ENCODE data around the gene CRYZL1.

Gene CRYZL1

DNA sequence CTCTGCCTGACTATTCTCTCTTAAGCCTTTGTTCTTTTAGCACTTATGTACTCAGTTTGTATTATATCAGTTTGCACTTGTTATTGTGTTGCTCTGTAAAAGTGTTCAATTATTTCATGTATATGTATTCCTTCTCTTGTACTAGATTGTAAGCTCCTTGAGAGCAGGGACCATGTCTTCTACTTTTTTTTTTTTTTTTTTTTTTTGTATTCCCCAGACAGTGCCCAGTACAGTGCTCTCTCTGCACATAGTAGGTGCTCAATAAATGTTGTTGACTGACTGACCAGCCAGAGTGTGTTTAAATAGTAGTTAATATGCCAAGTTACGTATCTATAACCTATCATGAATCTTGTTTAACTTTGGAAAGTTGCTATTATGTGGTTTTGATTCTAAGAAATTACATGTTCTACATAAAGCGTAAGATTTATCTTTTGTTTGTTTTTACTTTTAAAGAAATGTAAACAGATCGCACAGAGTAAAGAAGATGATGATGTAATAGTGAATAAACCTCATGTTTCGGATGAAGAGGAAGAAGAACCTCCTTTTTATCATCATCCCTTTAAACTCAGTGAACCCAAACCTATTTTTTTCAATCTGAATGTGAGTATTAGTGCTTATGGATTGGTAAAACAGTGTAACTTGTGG, 82.6 kb downstream of the CRYZL1 start:
- DNase-seq = no peak

DNA sequence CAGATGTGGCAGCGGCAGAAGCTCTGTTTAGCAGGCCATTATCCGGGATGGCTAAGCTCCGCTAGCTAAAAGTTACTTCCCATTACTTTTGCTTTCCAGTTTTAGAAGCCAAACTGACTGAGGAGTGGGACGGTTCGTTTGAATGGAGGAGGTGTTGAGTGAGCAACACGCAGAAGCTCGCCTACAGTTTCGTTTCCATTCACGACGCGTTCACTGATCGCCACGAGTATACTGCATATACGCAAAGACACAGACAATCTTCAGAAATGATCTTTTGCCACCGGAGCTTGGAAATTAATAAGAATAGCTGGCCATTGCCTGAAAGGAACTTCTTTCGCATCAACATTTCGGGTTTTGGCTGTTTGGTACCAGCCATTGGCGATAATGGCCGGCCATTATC, 84.1 kb downstream of the CRYZL1 start:
- no peak for DNase-seq

DNA sequence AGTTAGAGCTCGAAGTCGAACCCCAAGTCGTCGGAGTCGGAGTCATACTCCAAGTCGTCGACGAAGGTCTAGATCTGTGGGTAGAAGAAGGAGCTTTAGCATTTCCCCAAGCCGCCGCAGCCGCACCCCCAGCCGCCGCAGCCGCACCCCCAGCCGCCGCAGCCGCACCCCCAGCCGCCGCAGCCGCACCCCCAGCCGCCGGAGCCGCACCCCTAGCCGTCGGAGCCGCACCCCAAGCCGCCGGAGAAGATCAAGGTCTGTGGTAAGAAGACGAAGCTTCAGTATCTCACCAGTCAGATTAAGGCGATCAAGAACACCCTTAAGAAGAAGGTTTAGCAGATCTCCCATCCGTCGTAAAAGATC, 86.6 kb downstream of the CRYZL1 start:
- DNase-seq = no peak

DNA sequence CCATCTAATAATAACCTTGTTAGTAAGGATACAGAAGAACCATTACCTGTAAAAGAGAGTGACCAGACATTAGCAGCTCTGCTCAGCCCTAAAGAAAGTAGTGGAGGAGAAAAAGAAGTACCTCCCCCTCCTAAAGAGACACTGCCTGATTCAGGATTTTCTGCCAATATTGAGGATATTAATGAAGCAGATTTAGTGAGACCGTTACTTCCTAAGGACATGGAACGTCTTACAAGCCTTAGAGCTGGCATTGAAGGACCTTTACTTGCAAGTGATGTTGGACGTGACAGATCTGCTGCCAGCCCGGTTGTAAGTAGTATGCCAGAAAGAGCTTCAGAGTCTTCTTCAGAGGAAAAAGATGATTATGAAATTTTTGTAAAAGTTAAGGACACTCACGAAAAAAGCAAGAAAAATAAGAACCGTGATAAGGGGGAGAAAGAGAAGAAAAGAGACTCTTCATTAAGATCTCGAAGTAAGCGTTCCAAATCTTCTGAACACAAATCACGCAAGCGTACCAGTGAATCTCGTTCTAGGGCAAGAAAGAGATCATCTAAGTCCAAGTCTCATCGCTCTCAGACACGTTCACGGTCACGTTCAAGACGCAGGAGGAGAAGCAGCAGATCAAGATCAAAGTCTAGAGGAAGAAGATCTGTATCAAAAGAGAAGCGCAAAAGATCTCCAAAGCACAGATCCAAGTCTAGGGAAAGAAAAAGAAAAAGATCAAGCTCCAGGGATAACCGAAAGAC, 87.1 kb downstream of the CRYZL1 start:
- no peak for DNase-seq

- no peak for DNase-seq
These were observed 88.4 kb downstream of the CRYZL1 start for GRCh38 chr21:33552999-33553598.

DNA sequence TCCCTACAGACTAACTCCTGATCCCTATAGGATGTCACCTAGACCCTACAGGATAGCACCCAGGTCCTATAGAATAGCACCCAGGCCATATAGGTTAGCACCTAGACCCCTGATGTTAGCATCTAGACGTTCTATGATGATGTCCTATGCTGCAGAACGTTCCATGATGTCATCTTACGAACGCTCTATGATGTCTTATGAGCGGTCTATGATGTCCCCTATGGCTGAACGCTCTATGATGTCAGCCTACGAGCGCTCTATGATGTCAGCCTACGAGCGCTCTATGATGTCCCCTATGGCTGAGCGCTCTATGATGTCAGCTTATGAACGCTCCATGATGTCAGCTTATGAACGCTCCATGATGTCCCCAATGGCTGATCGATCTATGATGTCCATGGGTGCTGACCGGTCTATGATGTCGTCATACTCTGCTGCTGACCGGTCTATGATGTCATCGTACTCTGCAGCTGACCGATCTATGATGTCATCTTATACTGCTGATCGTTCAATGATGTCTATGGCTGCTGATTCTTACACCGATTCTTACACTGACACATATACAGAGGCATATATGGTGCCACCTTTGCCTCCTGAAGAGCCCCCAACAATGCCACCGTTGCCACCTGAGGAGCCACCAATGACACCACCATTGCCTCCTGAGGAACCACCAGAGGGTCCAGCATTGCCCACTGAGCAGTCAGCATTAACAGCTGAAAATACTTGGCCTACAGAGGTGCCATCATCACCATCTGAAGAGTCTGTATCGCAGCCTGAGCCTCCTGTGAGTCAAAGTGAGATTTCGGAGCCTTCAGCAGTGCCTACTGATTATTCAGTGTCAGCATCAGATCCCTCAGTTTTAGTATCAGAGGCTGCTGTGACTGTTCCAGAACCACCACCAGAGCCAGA, 89.2 kb downstream of the CRYZL1 start:
- no peak for DNase-seq

DNA sequence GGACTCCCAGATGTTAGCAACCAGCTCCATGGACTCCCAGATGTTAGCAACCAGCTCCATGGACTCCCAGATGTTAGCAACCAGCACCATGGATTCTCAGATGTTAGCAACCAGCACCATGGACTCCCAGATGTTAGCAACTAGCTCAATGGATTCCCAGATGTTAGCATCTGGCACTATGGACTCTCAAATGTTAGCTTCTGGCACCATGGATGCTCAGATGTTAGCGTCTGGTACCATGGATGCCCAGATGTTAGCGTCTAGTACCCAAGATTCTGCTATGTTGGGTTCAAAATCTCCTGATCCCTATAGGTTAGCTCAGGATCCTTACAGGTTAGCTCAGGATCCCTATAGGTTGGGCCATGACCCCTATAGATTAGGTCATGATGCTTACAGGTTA, 89.9 kb downstream of the CRYZL1 start:
- no peak for DNase-seq

- DNase-seq = no peak
These were observed 90.5 kb downstream of the CRYZL1 start for GRCh38 chr21:33550772-33551660.

- DNase-seq = no peak
These were observed 91.4 kb downstream of the CRYZL1 start for GRCh38 chr21:33549848-33550771.

- no peak for DNase-seq
These were observed 95.5 kb downstream of the CRYZL1 start for GRCh38 chr21:33546086-33546485.

- no peak for DNase-seq
These were observed 96.9 kb downstream of the CRYZL1 start for GRCh38 chr21:33544451-33545195.

DNA sequence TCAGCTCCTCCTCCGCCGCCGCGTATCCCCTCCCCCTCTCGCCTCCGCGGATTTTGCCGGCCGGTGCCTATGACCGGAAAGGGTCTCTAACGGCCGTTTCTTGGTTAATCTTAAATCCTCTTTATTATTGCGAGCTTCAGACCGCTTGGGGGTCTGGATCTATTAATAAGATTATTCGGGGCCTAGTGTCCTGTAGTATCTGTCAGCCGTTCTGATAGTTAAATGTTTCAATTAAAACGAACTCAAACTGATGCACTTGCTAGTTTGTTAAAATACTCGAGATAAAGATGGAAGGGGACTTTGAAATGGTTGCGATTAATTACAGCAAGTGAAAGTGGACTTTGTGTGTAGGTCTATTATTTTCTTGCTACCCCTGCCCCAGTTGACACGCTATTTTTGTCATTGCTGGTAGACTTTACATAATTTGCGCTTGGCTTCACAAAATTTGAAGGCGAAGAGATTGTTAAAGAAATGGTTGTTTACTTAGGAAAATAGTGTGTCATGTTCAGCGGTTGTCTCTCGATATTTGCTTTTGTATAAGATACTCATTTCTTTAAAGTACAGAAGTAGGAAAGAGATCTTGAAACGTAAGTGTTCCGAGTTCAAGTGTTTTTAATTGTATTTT, 97.9 kb downstream of the CRYZL1 start:
- peak; percentile 74 for DNase-seq

DNA sequence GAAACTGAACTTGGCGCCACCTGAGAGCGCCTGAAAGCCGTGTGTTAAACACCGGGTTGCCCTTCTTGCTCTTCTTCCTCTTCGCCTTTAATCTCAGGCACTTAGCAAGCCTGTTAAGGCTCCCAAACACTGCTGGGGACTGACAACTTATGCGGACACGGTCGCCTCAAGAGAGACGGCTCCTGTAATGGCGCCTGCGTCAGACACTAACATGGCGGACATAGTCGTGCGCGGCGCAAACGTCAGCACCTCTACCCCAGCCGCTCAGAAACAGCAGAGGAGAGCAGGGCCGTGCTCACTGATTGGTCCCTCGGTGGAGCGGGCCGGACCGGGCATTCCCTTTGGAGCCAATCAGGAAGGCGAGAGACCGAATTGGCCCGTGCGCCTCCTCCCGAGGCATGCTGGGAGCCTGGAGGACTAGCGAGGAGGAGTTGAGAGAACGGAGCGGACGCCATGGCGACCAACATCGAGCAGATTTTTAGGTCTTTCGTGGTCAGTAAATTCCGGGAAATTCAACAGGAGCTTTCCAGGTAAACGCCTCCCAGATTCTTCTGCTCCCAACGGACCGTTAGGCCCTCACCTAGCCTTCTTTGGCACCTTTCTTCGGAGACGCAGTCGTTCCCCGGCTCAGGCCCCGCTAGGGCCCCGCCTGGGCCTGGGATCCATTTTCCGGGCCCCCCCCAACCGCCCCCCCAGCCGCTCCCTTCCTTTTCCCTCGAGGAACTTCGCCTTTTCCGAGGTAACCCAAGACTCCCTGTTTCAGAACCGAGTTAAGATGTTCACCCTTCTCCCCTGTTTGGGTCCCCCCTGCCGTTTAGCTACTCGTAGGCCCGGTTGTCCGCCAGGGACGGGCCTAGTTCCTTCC, 98.7 kb downstream of the CRYZL1 start, which contains the start of gene SON:
SON (plus strand) TSS at position 399 of the 865 bp plus-strand sequence; CDS start at position 454, 55 bp downstream.
- DNase-seq = peak; percentile 98

- peak; percentile 86 for DNase-seq
These were observed 99.5 kb downstream of the CRYZL1 start, which contains the start of gene GART for GRCh38 chr21:33541756-33542639. Gene GART (minus strand): TSS chr21:33542117. CDS start chr21:33539315, 2,802 bp downstream.

- DNase-seq = peak; percentile 22
These were observed 100.3 kb downstream of the CRYZL1 start for GRCh38 chr21:33541105-33541711.

- DNase-seq = no peak
These were observed 100.8 kb downstream of the CRYZL1 start for GRCh38 chr21:33540711-33541104.

DNA sequence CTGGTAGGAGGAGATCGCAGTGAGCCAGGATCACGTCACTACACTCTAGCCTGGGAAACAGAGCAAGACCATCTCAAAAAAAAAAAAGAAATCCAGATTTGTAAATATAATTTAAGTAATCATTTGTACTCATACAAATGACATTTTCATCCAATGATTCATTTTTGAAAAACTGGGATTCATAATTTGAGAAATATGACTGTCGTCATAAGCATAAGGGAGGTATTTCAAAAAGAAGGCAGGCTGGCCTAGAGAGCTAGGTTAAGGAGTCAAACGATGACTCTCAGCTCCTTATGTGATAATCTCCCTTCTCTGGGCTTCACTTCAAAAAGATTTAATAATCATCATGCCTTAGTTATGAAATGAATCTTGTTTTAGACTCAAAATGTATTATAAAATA, 101.9 kb downstream of the CRYZL1 start:
- no peak for DNase-seq

Data from stimulated activated CD4-positive, alpha-beta T cell treated with anti-CD3 and anti-CD28 coated beads, Interleukin-4, amount 100 ng/mL, for 24 hours (primary cell).